ENCODE data around the gene FGD6.
A peak's percentile ranks its signal among the peaks of the same experiment; 100 is the strongest.

FGD6 gene

DNA sequence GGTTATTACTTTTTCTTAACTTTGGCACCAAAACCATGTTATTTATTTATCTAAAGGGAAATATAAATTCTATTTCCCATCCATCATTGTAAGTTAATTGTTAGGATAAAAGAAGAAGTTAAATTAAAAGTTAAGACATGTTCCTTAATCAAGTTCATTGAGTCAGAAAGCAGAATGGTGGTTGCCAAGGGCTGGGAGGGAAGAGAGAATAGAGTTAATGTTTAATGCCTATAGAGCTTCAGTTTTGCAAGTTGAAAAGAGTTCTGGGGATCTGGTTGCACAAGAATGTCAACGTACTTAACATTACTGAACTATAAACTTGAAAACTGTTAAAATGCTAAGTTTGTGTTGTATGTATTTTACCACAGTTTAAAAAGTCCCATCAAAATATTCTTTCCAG, 80.7 kb downstream of the FGD6 start:
- Histone ChIP-seq H3K36me3 (ENCODE audit: control insufficient read depth in 2 of 2, insufficient read depth in 2 of 2, low read length in 2 of 2) (peaks cover 8 to 14% of the 10 kb centered on the region in 2 donors), H3K9ac (ENCODE audit: low read depth in 1 of 2, low read length in 2 of 2) (no peak overlapping the region), H3K4me1 (ENCODE audit: control insufficient read depth in 2 of 2, insufficient read depth in 2 of 2, low read length in 2 of 2) (no peaks in the 10 kb centered on the region)

DNA sequence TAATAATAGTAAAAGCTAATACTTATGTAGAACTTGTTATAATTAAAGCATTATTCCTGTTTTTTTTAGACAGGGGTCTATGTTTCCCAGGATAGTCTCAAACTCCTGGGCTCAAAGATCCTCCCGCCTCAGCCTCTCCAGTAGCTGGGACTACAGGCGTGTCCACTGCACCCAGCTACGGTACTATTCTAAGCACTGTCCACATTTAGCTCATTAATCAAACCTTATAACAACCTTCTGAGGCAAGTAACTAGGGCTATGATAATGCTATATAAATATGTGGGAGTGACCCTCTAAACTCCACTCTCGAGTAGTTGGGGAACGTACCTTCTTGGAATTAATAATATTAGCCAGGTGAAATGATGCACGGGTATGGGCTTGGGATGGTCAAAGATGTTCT, 83.2 kb downstream of the FGD6 start:
- Histone ChIP-seq H3K4me1 (ENCODE audit: control insufficient read depth in 2 of 2, insufficient read depth in 2 of 2, low read length in 2 of 2) (no peaks in the 10 kb centered on the region), H3K9ac (ENCODE audit: low read depth in 1 of 2, low read length in 2 of 2) (no peak overlapping the region), H3K9me3 (ENCODE audit: control insufficient read depth in 2 of 2, low read length in 2 of 2) (no peaks in the 10 kb centered on the region), H3K27me3 (ENCODE audit: control insufficient read depth in 2 of 2, insufficient read depth in 2 of 2, low read length in 2 of 2) (no peaks in the 10 kb centered on the region), H3K4me3 (ENCODE audit: low read length in 2 of 2) (no peak overlapping the region), H3K27ac (ENCODE audit: low read depth in 2 of 2, low read length in 2 of 2) (no peak overlapping the region), H3K36me3 (ENCODE audit: control insufficient read depth in 2 of 2, insufficient read depth in 2 of 2, low read length in 2 of 2) (peaks cover 8 to 14% of the 10 kb centered on the region in 2 donors)

More for the DNA sequence above, 80.7 kb downstream of the FGD6 start:
- Histone ChIP-seq H3K9me3 (ENCODE audit: control insufficient read depth in 2 of 2, low read length in 2 of 2) (no peaks in the 10 kb centered on the region), H3K27ac (ENCODE audit: low read depth in 2 of 2, low read length in 2 of 2) (no peak overlapping the region), H3K4me3 (ENCODE audit: low read length in 2 of 2) (no peak overlapping the region), H3K27me3 (ENCODE audit: control insufficient read depth in 2 of 2, insufficient read depth in 2 of 2, low read length in 2 of 2) (no peaks in the 10 kb centered on the region)

DNA sequence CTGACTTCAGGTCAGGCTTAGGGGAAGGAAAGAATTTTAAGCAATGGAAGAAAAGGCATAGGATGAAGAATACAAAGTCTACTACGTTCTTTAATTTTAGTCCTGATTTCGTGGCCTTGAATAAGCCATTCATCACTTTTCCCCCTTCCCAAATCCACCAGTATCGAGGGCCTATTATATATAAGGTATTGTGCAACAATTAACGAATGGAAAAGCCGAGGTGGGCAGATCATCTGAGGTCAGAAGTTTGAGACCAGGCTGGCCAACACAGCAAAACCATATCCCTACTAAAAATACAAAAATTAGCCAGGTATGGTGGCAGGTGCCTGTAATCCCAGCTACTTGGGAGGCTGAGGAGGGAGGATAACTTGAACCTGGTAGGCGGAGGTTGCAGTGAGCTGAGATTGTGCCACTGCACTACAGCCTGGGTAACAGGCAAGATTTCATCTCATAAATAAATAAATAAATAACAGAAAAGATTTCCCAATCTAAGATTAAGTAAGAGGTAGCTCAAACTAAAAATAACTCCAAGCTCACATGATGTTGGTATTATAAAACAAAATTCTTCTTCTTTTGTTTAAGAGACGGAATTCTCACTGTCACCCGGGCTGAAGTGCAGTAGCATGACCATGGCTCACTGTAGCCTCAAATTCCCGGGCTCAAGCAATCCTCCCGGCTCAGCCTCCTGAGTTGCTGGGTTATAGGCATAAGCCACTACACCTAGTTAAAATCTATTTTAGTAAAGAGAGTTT, 85.5 kb downstream of the FGD6 start:
- Histone ChIP-seq H3K4me1 (ENCODE audit: control insufficient read depth in 2 of 2, insufficient read depth in 2 of 2, low read length in 2 of 2) (no peaks in the 10 kb centered on the region), H3K9ac (ENCODE audit: low read depth in 1 of 2, low read length in 2 of 2) (no peak overlapping the region), H3K9me3 (ENCODE audit: control insufficient read depth in 2 of 2, low read length in 2 of 2) (no peaks in the 10 kb centered on the region), H3K36me3 (ENCODE audit: control insufficient read depth in 2 of 2, insufficient read depth in 2 of 2, low read length in 2 of 2) (peaks cover 12 to 14% of the 10 kb centered on the region in 2 donors), H3K27ac (ENCODE audit: low read depth in 2 of 2, low read length in 2 of 2) (no peak overlapping the region), H3K4me3 (ENCODE audit: low read length in 2 of 2) (no peak overlapping the region), H3K27me3 (ENCODE audit: control insufficient read depth in 2 of 2, insufficient read depth in 2 of 2, low read length in 2 of 2) (no peaks in the 10 kb centered on the region)

DNA sequence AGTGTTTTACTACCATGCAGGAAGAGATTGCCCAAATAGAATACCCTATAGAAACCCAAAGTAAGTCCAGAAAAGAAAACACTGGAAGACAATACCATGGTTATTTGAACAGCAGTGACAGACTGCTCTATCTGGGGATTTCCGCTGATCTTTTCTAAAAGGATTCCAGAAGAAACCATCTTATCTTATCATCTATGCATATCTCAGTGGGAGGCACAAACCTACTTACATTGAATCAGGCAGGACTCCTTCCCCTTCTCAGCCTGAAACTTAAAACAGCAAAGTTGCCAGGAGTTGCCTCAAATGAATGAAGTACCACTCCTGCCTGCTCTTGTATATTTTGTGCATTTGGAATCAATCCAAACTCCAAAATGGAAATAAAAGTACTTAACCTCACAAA, 87.2 kb downstream of the FGD6 start:
- peaks cover 10 to 12% of the 10 kb centered on the region in 2 donors for H3K36me3 ChIP-seq (ENCODE audit: control insufficient read depth in 2 of 2, insufficient read depth in 2 of 2, low read length in 2 of 2)
- H3K9ac ChIP-seq (ENCODE audit: low read depth in 1 of 2, low read length in 2 of 2), result no peak overlapping the region
- H3K4me1 ChIP-seq (ENCODE audit: control insufficient read depth in 2 of 2, insufficient read depth in 2 of 2, low read length in 2 of 2), result no peaks in the 10 kb centered on the region
- H3K4me3 ChIP-seq (ENCODE audit: low read length in 2 of 2), result no peak overlapping the region
- no peaks in the 10 kb centered on the region for H3K27me3 ChIP-seq (ENCODE audit: control insufficient read depth in 2 of 2, insufficient read depth in 2 of 2, low read length in 2 of 2)
- no peak overlapping the region for H3K27ac ChIP-seq (ENCODE audit: low read depth in 2 of 2, low read length in 2 of 2)
- no peaks in the 10 kb centered on the region for H3K9me3 ChIP-seq (ENCODE audit: control insufficient read depth in 2 of 2, low read length in 2 of 2)

DNA sequence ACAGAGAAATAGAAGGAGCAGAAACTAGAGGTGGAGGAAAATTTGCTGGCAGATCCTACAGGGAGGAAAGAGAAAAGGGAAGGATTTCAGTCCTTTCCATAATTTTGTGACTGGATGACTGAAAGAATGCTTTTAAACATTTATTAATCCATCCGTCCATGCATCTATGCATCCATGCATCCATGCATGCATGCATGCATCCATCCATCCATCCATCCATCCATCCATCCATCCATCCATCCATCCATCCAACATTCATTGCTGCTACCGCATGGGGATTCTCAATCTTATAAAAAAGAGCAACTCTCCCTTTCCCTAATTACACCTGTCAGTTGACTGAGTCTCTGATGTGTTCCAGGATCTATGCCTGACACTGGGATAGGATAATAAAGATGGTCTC, 88.2 kb downstream of the FGD6 start:
- H3K9ac ChIP-seq (ENCODE audit: low read depth in 1 of 2, low read length in 2 of 2), result no peak overlapping the region
- no peak overlapping the region for H3K4me3 ChIP-seq (ENCODE audit: low read length in 2 of 2)
- peaks cover 6% of the 10 kb centered on the region in 2 donors for H3K36me3 ChIP-seq (ENCODE audit: control insufficient read depth in 2 of 2, insufficient read depth in 2 of 2, low read length in 2 of 2)
- H3K4me1 ChIP-seq (ENCODE audit: control insufficient read depth in 2 of 2, insufficient read depth in 2 of 2, low read length in 2 of 2), result no peaks in the 10 kb centered on the region
- no peaks in the 10 kb centered on the region for H3K9me3 ChIP-seq (ENCODE audit: control insufficient read depth in 2 of 2, low read length in 2 of 2)
- H3K27me3 ChIP-seq (ENCODE audit: control insufficient read depth in 2 of 2, insufficient read depth in 2 of 2, low read length in 2 of 2), result no peaks in the 10 kb centered on the region
- no peak overlapping the region for H3K27ac ChIP-seq (ENCODE audit: low read depth in 2 of 2, low read length in 2 of 2)

DNA sequence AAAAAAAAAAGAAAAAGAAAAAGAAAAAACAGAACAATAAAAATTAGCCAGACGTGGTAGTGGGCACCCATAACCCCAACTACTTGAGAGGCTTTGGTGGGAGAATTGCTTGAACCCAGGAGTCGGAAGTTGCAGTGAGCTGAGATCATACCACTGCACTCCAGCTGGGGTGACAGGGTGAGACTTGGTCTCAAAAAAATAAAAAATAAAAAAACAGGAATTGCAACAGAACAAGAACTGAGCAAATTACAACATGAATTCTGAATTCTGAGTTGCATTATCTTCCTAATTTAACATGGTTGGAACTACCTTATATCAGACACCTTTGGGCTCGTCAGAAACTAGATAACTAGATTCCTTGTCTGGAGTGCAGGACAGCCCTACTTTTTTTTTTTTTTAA, 90.5 kb downstream of the FGD6 start:
- no peak overlapping the region for H3K9ac ChIP-seq (ENCODE audit: low read depth in 1 of 2, low read length in 2 of 2)
- no peak overlapping the region for H3K27ac ChIP-seq (ENCODE audit: low read depth in 2 of 2, low read length in 2 of 2)
- H3K36me3 ChIP-seq (ENCODE audit: control insufficient read depth in 2 of 2, insufficient read depth in 2 of 2, low read length in 2 of 2), result peaks cover 0 to 4% of the 10 kb centered on the region in 2 donors
- H3K9me3 ChIP-seq (ENCODE audit: control insufficient read depth in 2 of 2, low read length in 2 of 2), result no peaks in the 10 kb centered on the region
- no peak overlapping the region for H3K4me3 ChIP-seq (ENCODE audit: low read length in 2 of 2)
- H3K27me3 ChIP-seq (ENCODE audit: control insufficient read depth in 2 of 2, insufficient read depth in 2 of 2, low read length in 2 of 2), result no peaks in the 10 kb centered on the region
- H3K4me1 ChIP-seq (ENCODE audit: control insufficient read depth in 2 of 2, insufficient read depth in 2 of 2, low read length in 2 of 2), result peaks cover 0 to 3% of the 10 kb centered on the region in 2 donors

DNA sequence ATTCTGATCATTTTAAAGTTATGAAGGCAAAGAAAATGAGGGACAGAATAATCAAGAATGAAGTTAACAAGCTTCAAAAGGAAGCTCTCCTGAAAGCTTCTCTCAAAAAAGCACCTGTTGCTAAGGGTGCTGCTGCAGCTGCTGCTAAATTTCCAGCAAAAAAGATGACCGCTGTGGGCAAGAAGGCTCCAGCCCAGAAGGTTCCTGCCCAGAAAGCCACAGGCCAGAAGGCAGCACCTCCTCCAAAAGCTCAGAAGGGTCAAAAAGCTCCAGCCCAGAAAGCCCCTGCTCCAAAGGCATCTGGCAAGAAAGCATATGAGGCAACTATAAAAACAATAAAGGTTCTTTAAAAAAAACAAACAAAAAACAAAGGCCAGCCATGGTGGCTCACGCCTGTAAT, 91.2 kb downstream of the FGD6 start:
- Histone ChIP-seq H3K9me3 (ENCODE audit: control insufficient read depth in 2 of 2, low read length in 2 of 2) (no peaks in the 10 kb centered on the region), H3K27me3 (ENCODE audit: control insufficient read depth in 2 of 2, insufficient read depth in 2 of 2, low read length in 2 of 2) (no peaks in the 10 kb centered on the region), H3K27ac (ENCODE audit: low read depth in 2 of 2, low read length in 2 of 2) (no peak overlapping the region), H3K36me3 (ENCODE audit: control insufficient read depth in 2 of 2, insufficient read depth in 2 of 2, low read length in 2 of 2) (peaks cover 0 to 4% of the 10 kb centered on the region in 2 donors), H3K9ac (ENCODE audit: low read depth in 1 of 2, low read length in 2 of 2) (no peak overlapping the region), H3K4me3 (ENCODE audit: low read length in 2 of 2) (no peak overlapping the region), H3K4me1 (ENCODE audit: control insufficient read depth in 2 of 2, insufficient read depth in 2 of 2, low read length in 2 of 2) (peaks cover 0 to 3% of the 10 kb centered on the region in 2 donors)

DNA sequence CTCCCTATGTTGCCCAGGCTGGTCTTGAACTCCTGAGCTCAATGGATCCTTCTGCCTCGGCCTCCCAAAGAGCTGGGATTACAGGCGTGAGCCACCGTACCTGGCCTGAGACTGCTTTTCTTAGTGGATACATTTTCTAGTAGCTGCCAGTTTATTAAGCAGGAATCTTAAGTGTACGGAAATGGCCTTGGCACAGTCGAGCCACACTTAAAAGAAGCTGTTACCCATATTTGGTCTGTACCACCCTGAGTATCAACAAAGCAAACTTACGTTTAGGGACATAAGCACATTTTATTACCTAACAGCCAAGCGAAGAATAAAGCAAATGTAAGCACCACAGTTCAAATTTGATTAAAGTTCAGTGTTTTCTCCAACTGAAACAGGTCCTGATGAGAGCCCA, 93.2 kb downstream of the FGD6 start:
- Histone ChIP-seq H3K9ac (ENCODE audit: low read depth in 1 of 2, low read length in 2 of 2) (no peak overlapping the region), H3K36me3 (ENCODE audit: control insufficient read depth in 2 of 2, insufficient read depth in 2 of 2, low read length in 2 of 2) (peaks cover 0 to 4% of the 10 kb centered on the region in 2 donors), H3K27ac (ENCODE audit: low read depth in 2 of 2, low read length in 2 of 2) (peak overlapping the region in 1 of 2 donors; percentile 48), H3K27me3 (ENCODE audit: control insufficient read depth in 2 of 2, insufficient read depth in 2 of 2, low read length in 2 of 2) (no peaks in the 10 kb centered on the region), H3K9me3 (ENCODE audit: control insufficient read depth in 2 of 2, low read length in 2 of 2) (no peaks in the 10 kb centered on the region), H3K4me3 (ENCODE audit: low read length in 2 of 2) (no peak overlapping the region), H3K4me1 (ENCODE audit: control insufficient read depth in 2 of 2, insufficient read depth in 2 of 2, low read length in 2 of 2) (peaks cover 0 to 3% of the 10 kb centered on the region in 2 donors)

DNA sequence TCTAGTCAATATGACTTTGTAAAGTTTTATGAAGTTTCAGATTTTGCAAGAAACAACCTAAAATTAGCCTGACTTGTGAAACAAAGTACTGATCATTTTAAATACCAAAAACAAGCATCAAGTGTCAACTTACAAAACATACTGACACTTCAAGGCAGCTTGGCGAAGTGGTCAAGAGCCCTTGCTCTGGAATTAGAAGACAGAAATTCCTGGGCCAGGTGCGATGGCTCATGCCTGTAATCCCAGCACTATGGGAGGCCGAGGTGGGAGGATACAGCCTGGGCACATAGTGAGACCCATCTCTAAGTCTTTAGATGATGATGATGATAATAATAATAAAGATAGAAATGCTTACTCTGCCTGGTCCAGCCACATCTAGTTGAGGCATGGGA, 98.5 kb downstream of the FGD6 start:
- no peak overlapping the region for H3K4me3 ChIP-seq (ENCODE audit: low read length in 2 of 2)
- H3K9me3 ChIP-seq (ENCODE audit: control insufficient read depth in 2 of 2, low read length in 2 of 2), result no peaks in the 10 kb centered on the region
- H3K9ac ChIP-seq (ENCODE audit: low read depth in 1 of 2, low read length in 2 of 2), result no peak overlapping the region
- H3K36me3 ChIP-seq (ENCODE audit: control insufficient read depth in 2 of 2, insufficient read depth in 2 of 2, low read length in 2 of 2), result no peaks in the 10 kb centered on the region
- H3K4me1 ChIP-seq (ENCODE audit: control insufficient read depth in 2 of 2, insufficient read depth in 2 of 2, low read length in 2 of 2), result peaks cover 8 to 10% of the 10 kb centered on the region in 2 donors
- H3K27ac ChIP-seq (ENCODE audit: low read depth in 2 of 2, low read length in 2 of 2), result no peak overlapping the region
- H3K27me3 ChIP-seq (ENCODE audit: control insufficient read depth in 2 of 2, insufficient read depth in 2 of 2, low read length in 2 of 2), result no peaks in the 10 kb centered on the region

DNA sequence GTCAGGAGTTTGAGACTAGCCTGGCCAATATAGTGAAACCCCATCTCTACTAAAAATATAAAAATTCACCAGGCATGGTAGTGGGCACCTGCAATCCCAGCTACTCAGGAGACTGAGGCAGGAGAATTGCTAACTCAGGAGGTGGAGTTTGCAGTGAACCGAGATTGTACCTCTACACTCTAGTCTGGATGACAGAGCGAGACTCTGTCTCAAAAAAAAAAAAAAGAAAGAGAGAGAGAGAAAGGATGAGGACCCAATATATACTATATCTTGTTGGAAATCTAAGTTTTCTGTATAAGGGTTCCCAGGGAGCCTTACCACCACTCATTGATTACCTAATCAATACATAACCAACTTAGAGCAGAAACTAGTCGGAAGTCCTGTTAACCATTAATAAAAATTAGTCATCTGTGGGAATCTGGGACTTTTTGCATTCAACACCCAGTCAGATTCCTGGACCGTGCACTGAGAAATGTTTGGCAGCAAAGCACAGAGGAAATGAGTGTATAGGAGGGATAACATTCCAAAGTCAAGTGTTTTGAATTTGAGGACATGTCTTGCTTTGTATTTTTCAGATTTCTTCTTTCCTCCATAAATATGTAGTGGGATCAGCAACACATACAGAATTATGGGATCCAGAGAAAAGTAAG, 99.0 kb downstream of the FGD6 start:
- Histone ChIP-seq H3K27me3 (ENCODE audit: control insufficient read depth in 2 of 2, insufficient read depth in 2 of 2, low read length in 2 of 2) (no peaks in the 10 kb centered on the region), H3K4me3 (ENCODE audit: low read length in 2 of 2) (no peak overlapping the region), H3K36me3 (ENCODE audit: control insufficient read depth in 2 of 2, insufficient read depth in 2 of 2, low read length in 2 of 2) (no peaks in the 10 kb centered on the region), H3K27ac (ENCODE audit: low read depth in 2 of 2, low read length in 2 of 2) (no peak overlapping the region), H3K9ac (ENCODE audit: low read depth in 1 of 2, low read length in 2 of 2) (no peak overlapping the region), H3K9me3 (ENCODE audit: control insufficient read depth in 2 of 2, low read length in 2 of 2) (no peaks in the 10 kb centered on the region), H3K4me1 (ENCODE audit: control insufficient read depth in 2 of 2, insufficient read depth in 2 of 2, low read length in 2 of 2) (peaks cover 8 to 9% of the 10 kb centered on the region in 2 donors)
